ENCODE results near the gene HAND2. TPM values are rescaled to one million over a fixed set of nuclear protein-coding genes. Genes with fewer than 3 reads are reported as not detected.
A peak's percentile ranks its signal among the peaks of the same experiment; 100 is the strongest.

HAND2 gene
- total RNA-seq, 4 donors from 2014 or later: 0.96 to 5.0 (median 3.3) TPM

DNA sequence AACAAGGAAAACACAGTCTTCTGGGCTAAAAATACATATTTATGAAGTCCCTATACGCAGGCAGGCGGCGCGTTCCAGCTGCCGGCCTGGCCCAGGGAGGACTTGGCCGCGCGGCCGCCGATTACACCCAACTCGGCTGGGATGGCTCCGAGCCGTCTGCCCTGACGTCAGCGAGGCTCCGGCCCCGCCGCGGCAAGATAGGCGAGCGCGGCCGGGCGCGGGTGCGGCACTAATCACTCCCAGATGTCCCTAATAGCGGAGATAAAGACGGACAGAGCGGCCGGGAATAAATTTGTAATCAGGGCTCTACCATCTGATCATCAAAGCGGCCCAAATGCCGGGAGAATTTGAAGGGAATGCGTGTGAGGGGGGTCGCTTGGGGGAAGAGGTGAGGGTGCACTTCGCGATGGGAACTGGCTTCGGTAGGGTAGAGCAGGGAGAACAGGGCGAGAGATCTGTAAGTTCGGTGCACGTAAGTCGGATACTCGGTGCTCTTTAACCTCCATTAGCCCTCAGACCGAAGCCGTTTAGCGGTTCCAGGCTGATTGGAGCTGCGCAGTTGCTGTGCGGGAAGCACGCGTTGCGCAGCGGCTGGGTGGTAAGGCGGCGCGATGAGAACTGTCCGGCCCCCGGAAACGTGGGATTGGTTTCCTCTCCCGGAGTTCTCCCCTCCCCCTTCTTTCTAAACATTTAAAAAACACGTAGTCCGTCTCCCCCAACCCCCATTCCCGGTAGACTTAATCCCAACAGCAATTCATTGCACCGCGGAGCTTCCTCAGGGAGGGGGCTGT lies 7.7 kb downstream of the HAND2 start:
- Histone ChIP-seq H3K36me3 (no peaks in the 10 kb centered on the region), H3K27me3 (peaks cover 99% of the 10 kb centered on the region), H3K4me1 (peaks cover 48% of the 10 kb centered on the region), H3K27ac (peak overlapping the region; percentile 74), H3K9me3 (no peaks in the 10 kb centered on the region), H3K4me3 (peak overlapping the region; percentile 43)
- peak; percentile 92 to 93 for DNase-seq (ENCODE audit: low spot score in 2 of 2)
- TF ChIP-seq CTCF (IDR thresholded peaks at IDR 0.05): no peak
- no peak for TF ChIP-seq EP300 (IDR thresholded peaks at IDR 0.05)
- peak in 1 of 2 donors; percentile 17 for TF ChIP-seq POLR2A (IDR thresholded peaks at IDR 0.05)
- TF ChIP-seq POLR2AphosphoS5 (IDR thresholded peaks at IDR 0.05): peak in 1 of 3 donors; percentile 37
- WGBS: under 1% methylated on average over 25 of the region's 63 CpGs

DNA sequence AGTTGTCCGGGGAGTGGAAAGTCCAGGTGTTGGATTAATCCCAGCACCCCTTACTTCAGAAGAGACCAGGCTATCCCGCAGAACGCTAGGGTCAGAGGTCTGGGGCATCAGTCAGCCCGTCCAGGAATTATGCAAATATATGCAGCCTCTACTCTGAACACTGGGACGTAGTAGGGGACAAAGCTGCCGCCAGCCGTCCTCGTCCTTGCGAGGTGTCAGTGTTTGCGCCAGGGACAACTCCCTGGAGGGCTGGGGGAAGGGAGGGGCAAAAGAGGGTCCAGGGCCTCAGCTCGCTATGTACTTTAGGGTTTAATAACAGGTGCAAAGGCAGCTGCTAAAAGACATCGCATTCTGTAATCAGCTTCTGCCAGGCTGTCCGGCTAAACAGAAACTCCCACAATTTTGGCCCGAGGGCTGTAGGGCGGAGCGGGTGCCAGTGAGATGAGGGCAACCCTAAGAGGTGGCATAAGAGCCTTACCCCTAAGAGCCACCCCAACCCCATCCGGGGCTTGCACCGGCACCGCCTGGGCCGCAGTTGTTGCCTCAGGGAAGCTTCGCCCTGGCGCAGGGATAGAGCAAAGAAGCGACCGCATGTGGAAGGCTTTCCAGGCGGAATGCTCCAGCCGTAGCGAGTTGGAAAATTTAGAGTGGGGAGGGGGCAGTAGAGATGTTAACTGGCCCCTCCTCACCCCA lies 8.4 kb downstream of the HAND2 start:
- Histone ChIP-seq H3K4me1 (peaks cover 54% of the 10 kb centered on the region), H3K27me3 (peaks cover 99% of the 10 kb centered on the region), H3K9me3 (no peaks in the 10 kb centered on the region), H3K4me3 (peak overlapping the region; percentile 43), H3K36me3 (no peaks in the 10 kb centered on the region), H3K27ac (peak overlapping the region; percentile 74)
- no peak for TF ChIP-seq POLR2AphosphoS5 (IDR thresholded peaks at IDR 0.05)
- no peak for TF ChIP-seq CTCF (IDR thresholded peaks at IDR 0.05)
- no peak for TF ChIP-seq EP300 (IDR thresholded peaks at IDR 0.05)
- no peak for TF ChIP-seq POLR2A (IDR thresholded peaks at IDR 0.05)
- 41% methylated on average over 14 of the region's 27 CpGs for WGBS
- DNase-seq (ENCODE audit: low spot score in 2 of 2): no peak

GRCh38 chr4:173520921-173521466 lies 9.0 kb downstream of the HAND2 start:
- TF ChIP-seq POLR2A (IDR thresholded peaks at IDR 0.05): no peak
- TF ChIP-seq EP300 (IDR thresholded peaks at IDR 0.05): no peak
- no peak for TF ChIP-seq POLR2AphosphoS5 (IDR thresholded peaks at IDR 0.05)
- TF ChIP-seq CTCF (IDR thresholded peaks at IDR 0.05): no peak
- Histone ChIP-seq H3K4me1 (peaks cover 56% of the 10 kb centered on the region), H3K36me3 (no peaks in the 10 kb centered on the region), H3K27me3 (peaks cover 99% of the 10 kb centered on the region), H3K9me3 (no peaks in the 10 kb centered on the region), H3K27ac (no peak overlapping the region), H3K4me3 (no peak overlapping the region)
- DNase-seq (ENCODE audit: low spot score in 2 of 2): no peak
- WGBS: 71% methylated on average over 10 of the region's 10 CpGs

DNA sequence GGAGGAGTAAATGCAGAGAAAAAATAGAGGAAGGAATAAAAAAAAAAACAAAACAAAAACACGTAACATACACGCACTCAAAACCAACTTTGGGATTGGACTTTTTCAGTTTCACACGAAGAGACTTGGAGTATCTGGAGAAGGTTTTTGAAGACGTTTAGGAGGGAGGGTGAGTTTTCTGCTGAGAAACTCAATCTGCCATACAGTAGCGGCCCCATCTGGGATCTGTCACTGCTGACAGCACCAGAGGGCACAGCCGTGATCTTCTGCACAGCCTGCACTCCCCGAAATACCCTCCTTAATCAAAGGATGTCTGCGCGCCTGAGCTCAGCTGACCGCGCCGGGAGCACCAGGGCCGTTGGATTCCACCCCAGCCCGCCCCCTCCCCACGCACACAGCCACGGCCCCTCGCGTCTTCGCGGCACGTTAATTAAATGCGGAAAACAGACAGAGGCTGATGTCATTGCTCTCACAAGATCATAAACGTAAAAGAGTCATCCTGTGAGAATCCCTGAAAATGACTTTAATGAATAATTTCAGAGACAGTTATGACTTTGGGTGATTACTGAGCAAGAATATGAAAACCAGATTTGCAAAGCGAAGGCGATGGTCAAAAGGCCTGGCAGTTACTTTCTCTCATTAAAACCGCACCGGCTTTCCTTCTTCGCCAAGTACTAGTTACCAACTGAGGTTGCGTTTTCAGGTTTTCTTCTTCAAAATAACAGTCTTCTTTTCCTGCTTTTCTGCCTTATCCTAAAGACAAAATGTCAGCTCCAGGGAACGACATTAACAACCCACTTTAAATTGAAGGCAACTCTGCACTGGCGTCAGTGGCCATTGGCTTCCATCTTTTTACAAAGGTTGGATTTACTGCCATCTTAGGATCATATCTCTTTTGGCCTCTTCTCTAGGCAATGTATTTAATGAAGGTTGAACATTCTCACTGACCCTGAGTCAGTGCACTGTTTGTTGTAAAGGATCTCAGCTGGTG lies 10.6 kb downstream of the HAND2 start:
- H3K27ac ChIP-seq: no peak overlapping the region

More for the DNA sequence above, 10.6 kb downstream of the HAND2 start:
- Histone ChIP-seq H3K36me3 (no peaks in the 10 kb centered on the region), H3K4me3 (peak overlapping the region; percentile 16), H3K4me1 (peaks cover 50% of the 10 kb centered on the region), H3K9me3 (no peaks in the 10 kb centered on the region), H3K27me3 (peaks cover 99% of the 10 kb centered on the region)
- TF ChIP-seq POLR2A (IDR thresholded peaks at IDR 0.05): no peak
- TF ChIP-seq CTCF (IDR thresholded peaks at IDR 0.05): no peak
- TF ChIP-seq EP300 (IDR thresholded peaks at IDR 0.05): no peak
- TF ChIP-seq POLR2AphosphoS5 (IDR thresholded peaks at IDR 0.05): no peak
- DNase-seq (ENCODE audit: low spot score in 2 of 2): no peak
- WGBS: 29% methylated on average over 23 of the region's 31 CpGs
